Measurements from ENCODE around the gene GNLY.

Gene GNLY

DNA sequence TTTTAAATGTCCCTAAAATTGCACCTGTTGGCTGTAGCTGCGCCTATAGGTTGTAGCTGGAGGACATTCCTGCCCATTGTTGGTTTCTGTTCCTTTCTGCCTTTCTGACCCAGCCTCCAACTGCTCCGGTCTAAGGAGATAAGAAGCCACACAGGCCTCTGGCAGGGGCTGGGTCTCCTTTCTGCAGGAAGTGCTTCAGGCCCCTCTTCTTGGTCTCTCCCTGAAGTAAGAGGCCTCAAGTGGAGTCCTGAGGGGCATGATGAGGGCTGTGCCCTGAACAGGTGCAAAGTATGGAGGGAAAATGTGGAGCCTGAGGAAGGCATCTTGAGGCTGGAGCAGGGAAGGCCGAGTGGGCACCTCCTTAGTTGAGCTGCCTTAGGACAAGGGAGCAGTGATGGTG is 15.8 kb upstream of the GNLY start:
- TF ChIP-seq, protein P1, sequence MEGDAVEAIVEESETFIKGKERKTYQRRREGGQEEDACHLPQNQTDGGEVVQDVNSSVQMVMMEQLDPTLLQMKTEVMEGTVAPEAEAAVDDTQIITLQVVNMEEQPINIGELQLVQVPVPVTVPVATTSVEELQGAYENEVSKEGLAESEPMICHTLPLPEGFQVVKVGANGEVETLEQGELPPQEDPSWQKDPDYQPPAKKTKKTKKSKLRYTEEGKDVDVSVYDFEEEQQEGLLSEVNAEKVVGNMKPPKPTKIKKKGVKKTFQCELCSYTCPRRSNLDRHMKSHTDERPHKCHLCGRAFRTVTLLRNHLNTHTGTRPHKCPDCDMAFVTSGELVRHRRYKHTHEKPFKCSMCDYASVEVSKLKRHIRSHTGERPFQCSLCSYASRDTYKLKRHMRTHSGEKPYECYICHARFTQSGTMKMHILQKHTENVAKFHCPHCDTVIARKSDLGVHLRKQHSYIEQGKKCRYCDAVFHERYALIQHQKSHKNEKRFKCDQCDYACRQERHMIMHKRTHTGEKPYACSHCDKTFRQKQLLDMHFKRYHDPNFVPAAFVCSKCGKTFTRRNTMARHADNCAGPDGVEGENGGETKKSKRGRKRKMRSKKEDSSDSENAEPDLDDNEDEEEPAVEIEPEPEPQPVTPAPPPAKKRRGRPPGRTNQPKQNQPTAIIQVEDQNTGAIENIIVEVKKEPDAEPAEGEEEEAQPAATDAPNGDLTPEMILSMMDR (IDR thresholded peaks at IDR 0.05; ENCODE audit: low read depth, low read length, missing control alignments) = no peak
- no peak for DNase-seq (ENCODE audit: low read depth)
- no peak overlapping the region for H3K4me3 ChIP-seq (ENCODE audit: low read depth, low read length)

DNA sequence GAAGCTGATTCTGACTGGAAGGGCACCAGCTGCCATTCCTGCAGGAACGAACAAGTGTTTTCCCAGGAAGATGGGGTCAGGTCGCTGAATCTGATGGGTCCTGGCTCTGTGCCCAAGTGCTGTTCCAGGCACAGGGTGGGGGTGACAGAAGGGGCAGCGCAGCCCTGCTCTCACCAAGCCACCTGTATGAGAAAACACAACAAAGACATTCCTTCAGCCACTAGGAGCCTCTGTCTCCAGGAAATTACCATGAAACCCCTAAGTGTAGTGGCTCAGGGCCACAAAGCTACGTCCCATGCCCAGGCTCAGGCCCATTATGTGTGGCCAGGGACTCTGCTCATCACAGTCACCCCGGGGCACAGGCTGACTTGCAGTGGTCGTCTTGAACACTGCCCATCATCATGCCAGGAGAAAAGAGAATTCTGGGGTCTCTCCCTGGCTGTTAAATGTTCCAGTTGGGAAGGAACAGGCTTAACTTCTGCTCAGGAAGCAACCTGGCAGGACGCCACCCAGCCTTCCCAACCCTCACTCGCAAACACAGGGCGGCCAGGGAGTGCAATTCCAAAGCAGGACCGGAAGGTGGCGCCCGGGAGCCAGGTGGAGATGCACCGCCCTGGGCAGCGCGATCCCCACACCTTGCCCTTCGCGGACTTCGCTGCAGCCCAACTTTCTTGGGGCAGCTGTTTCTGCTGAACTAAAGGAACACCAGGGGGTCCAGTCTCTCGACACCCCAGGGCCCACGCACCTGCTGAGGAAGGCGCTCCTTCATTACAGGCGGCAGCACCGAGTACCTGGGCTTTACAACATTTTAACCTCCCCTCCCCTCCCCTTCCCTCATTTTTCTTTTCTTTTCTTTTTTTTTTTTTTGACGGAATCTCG is 15.1 kb upstream of the GNLY start:
- H3K4me3 ChIP-seq (ENCODE audit: low read depth, low read length) = no peak overlapping the region
- no peak for DNase-seq (ENCODE audit: low read depth)
- TF ChIP-seq, protein P1 (IDR thresholded peaks at IDR 0.05; ENCODE audit: low read depth, low read length, missing control alignments) = peak; percentile 98

DNA sequence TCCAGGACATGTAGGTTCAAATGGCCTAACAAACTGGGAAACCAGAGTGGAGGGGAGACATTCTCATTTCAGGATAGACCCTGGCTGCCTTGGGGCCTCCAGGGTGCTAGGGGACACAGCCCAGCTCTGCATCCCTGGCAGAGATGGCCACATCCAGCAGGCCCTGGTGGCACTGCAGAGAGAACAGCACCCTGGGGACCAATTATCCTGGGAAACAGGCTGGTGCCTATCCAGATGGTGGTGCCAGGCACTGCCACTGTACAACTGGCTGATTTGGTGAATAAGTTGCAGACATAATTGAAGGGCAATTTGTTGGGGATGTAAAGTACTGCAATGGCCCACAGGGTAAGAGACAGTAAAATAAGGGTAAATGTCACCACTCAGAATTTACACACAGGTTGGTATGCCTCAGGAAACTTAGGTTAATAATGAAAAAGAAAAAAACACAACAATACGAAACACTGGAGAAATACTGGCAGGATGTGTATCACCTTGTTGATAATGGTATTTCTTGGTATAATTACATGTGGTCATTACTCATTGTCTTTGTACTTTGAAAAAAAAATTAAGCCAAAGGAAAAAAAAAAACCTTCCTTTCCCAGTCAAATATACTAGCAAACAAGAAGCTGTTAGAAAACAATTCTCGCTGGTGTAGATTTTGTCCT is 13.3 kb upstream of the GNLY start:
- DNase-seq (ENCODE audit: low read depth) = no peak
- no peak overlapping the region for H3K4me3 ChIP-seq (ENCODE audit: low read depth, low read length)
- TF ChIP-seq, protein P1 (IDR thresholded peaks at IDR 0.05; ENCODE audit: low read depth, low read length, missing control alignments) = no peak

DNA sequence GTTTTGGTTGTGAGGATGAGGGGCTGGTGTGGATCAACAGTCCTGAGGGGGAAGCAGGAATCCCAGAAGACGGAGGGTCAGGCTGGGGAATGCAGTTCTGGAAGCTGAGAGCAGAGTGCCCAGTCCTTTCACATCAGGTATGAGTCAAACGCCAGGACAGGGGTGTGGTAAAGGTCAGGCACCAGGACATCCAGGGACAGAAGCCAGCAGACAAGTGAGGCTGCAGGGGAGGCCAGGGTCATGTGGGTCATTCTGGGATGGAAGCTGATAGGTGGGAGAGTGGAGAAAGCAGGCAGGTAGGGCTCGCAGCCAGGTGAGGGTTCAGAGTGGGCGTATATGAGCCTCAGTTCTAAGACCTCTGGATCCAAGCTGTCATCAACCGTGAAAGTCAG is 12.8 kb upstream of the GNLY start:
- no peak for DNase-seq (ENCODE audit: low read depth)
- TF ChIP-seq, protein P1 (IDR thresholded peaks at IDR 0.05; ENCODE audit: low read depth, low read length, missing control alignments) = no peak
- no peak overlapping the region for H3K4me3 ChIP-seq (ENCODE audit: low read depth, low read length)

DNA sequence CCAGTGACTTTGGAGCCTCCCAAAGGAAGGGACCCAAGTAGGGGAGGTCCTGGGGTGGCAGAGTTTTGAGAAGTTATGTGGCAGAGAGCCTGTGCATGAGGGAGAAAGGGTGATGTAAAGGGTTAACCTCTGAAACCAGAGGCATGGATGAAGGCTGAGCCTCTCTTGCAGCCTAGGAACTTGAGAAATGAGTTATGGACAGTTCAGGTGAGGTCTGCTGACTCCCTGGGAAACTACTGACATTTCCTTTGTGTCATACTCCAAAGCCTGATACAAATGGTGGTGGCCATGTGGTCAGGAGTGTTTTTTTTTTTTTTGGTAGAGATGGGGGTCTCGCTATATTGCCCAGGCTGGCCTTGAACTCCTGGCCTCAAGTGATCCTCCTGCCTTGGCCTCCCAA is 12.4 kb upstream of the GNLY start:
- H3K4me3 ChIP-seq (ENCODE audit: low read depth, low read length) = no peak overlapping the region
- no peak for DNase-seq (ENCODE audit: low read depth)
- TF ChIP-seq, protein P1 (IDR thresholded peaks at IDR 0.05; ENCODE audit: low read depth, low read length, missing control alignments) = no peak

DNA sequence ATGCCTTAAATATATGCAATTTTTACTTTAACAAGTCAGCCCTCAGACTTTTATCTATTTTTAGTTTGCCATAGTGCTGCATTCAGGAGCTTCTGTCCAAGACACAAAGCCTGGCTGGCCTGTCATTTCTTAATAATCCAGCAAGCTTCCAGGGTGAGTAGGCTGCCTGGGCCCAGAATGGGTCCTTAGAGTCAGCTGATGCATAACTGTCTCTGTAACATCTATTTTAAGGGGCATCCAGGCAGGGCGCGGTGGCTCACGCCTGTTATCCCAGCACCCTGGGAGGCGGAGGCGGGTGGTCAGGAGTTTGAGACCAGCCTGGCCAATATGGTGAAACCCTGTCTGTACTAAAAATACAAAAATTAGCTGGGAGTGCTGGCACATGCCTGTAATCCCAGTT is 11.8 kb upstream of the GNLY start:
- TF ChIP-seq, protein P1 (IDR thresholded peaks at IDR 0.05; ENCODE audit: low read depth, low read length, missing control alignments) = no peak
- DNase-seq (ENCODE audit: low read depth) = no peak
- no peak overlapping the region for H3K4me3 ChIP-seq (ENCODE audit: low read depth, low read length)
